ENCODE results near the gene RRAGB.
"Not testable (repeated sequence)": the region's sequence is repeated elsewhere in the genome, so short reads cannot be mapped to it uniquely, and the experiment has no call there.

GRCh38 chrX:55774419-55774818 lies 56.9 kb downstream of the RRAGB start:
- not testable (repeated sequence) for TF ChIP-seq CTCF (IDR thresholded peaks at IDR 0.05); POLR2AphosphoS5 (IDR thresholded peaks at IDR 0.05; ENCODE audit: low read depth, low read length); REST (IDR thresholded peaks at IDR 0.05; ENCODE audit: insufficient read depth in 1 of 2, low read depth in 2 of 2, low read length in 1 of 2); TCF7L2 (IDR thresholded peaks at IDR 0.05; ENCODE audit: low read depth, low read length); SIN3A (IDR thresholded peaks at IDR 0.05; ENCODE audit: borderline replicate concordance, insufficient read depth, low read depth, low read length)
